Measurements from ENCODE around the gene PRAC2.

GRCh38 chr17:48711128-48711527 is 11.9 kb upstream of the PRAC2 start:
- TF ChIP-seq CTCF (conservative IDR thresholded peaks at IDR 0.05 in 1 of 2, IDR thresholded peaks at IDR 0.05 in 1 of 2; ENCODE audit: extremely low read depth in 1 of 2, insufficient read depth in 1 of 2, low read depth in 1 of 2, low read length in 2 of 2) (no peak), EZH2 (IDR thresholded peaks at IDR 0.05; ENCODE audit: borderline replicate concordance, low read length) (no peak)
